OCI-LY1 (cell line): ENCODE data around the gene CARNS1.

Source experiments
- H2AFZ ChIP-seq: fragments of 200-600 bp; sonication (generic), shearing (Covaris generic); 2 replicates; pipeline ENCODE4 v1.6.0; 2014; ENCODE audit warnings: antibody characterized with exemption, mild to moderate bottlenecking, low read length
- H3F3A ChIP-seq: fragments of 200-600 bp; sonication (generic), shearing (Covaris generic); 2 replicates; pipeline ENCODE4 v1.6.0; 2014; ENCODE audit warnings: mild to moderate bottlenecking, antibody characterized with exemption, low read length, moderate library complexity; ENCODE audit not compliant: insufficient read depth
- H3K27ac ChIP-seq: fragments of 200-600 bp; sonication (generic); 2 replicates; pipeline ENCODE4 v1.5.1; 2014; ENCODE audit warnings: low read length, mixed run types, mild to moderate bottlenecking, low read depth; ENCODE audit not compliant: poor library complexity, severe bottlenecking
- H3K27me3 ChIP-seq: fragments of 200-600 bp; sonication (generic); 2 replicates; pipeline ENCODE4 v1.6.0; 2014; ENCODE audit warnings: antibody characterized with exemption, mild to moderate bottlenecking, low read length, moderate library complexity; ENCODE audit not compliant: insufficient read depth
- H3K36me3 ChIP-seq: fragments of 200-600 bp; sonication (generic); 2 replicates; pipeline ENCODE4 v1.6.1; 2014; ENCODE audit warnings: mild to moderate bottlenecking, antibody characterized with exemption, low read length, moderate library complexity, mixed read lengths; ENCODE audit not compliant: insufficient read depth
- H3K4me1 ChIP-seq: fragments of 200-600 bp; sonication (generic); 2 replicates; pipeline ENCODE4 v1.5.1; 2014; ENCODE audit warnings: mild to moderate bottlenecking, low read length, moderate library complexity; ENCODE audit not compliant: insufficient read depth, severe bottlenecking
- H3K4me2 ChIP-seq: fragments of 200-600 bp; sonication (generic), shearing (Covaris generic); 2 replicates; pipeline ENCODE4 v1.6.1; 2014; ENCODE audit warnings: low read length
- H3K4me3 ChIP-seq: fragments of 200-600 bp; sonication (generic); 2 replicates; pipeline ENCODE4 v1.5.1; 2014; ENCODE audit warnings: low read length, low read depth, mild to moderate bottlenecking, mixed read lengths; ENCODE audit not compliant: poor library complexity, severe bottlenecking
- H3K79me2 ChIP-seq: fragments of 200-600 bp; shearing (Covaris generic); 2 replicates; pipeline ENCODE4 v1.6.1; 2016; ENCODE audit warnings: mixed run types, low read length, mixed read lengths; ENCODE audit not compliant: insufficient read depth
- H3K9ac ChIP-seq: fragments of 200-600 bp; sonication (generic), shearing (Covaris generic); 2 replicates; pipeline ENCODE4 v1.6.1; 2014; ENCODE audit warnings: mild to moderate bottlenecking, low read length, mixed read lengths
- H3K9me2 ChIP-seq: fragments of 200-600 bp; sonication (generic), shearing (Covaris generic); 2 replicates; pipeline ENCODE4 v1.6.1; 2014; ENCODE audit warnings: low read depth, mild to moderate bottlenecking, low read length, mixed read lengths
- H3K9me3 ChIP-seq: fragments of 200-600 bp; shearing (Covaris generic); 2 replicates; pipeline ENCODE4 v1.6.1; 2014; ENCODE audit warnings: low read length, mixed read lengths
- H4K20me1 ChIP-seq: fragments of 200-600 bp; sonication (generic), shearing (Covaris generic); 2 replicates; pipeline ENCODE4 v1.6.0; 2016; ENCODE audit warnings: mild to moderate bottlenecking, low read length; ENCODE audit not compliant: insufficient read depth
- EZH2 ChIP-seq: fragments of 200-600 bp; sonication (generic), shearing (Covaris generic); IDR thresholded peaks from 2 replicates; pipeline ENCODE4 v1.8.0; 2017; ENCODE audit warnings: borderline replicate concordance, mixed run types, mild to moderate bottlenecking, antibody characterized with exemption, low read length, moderate library complexity, mixed read lengths
- TF ChIP-seq, protein P1 (sequence below): fragments of 200-600 bp; sonication (generic), shearing (Covaris generic); IDR thresholded peaks from 2 replicates; pipeline ENCODE4 v1.5.1; 2017; ENCODE audit warnings: mild to moderate bottlenecking, antibody characterized with exemption, low read length, moderate library complexity, mixed read lengths

The CARNS1 gene

DNA sequence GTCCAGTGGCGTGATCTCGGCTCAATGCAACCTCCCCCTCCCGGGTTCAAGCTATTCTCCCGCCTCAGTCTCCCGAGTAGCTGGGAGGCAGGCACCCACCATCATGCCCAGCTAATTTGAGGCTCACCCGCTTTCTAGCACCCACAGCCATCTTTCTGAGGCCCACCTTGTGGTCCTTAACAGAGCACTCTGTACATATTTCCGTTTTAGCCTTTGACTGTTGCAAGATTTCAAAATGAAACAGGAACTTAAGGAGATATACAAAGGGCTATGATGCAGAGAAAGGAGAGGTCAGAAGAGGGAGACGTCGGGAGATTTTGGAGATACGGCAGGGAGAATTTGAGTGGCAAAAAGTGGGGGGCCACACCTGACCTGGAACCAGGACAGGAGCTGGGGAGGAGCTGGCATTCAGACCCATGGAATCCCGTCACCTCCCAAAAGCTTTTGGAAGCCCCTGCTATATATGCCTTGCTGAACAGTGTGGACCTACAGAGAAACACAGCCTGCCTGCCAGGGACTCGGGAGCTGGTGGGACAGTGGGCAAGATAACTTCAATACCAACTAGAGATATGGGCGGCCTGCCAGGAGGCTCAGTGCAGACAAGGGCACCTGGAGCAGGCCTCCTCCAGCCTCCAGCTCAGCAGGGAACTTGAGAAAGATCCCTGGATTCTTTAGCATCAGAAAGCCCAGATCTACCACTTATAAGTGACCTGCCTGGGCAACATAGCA, 34.1 kb upstream of the CARNS1 start:
- Histone ChIP-seq H4K20me1 (no peaks in the 10 kb centered on the region), H3K36me3 (no peaks in the 10 kb centered on the region), H3K4me2 (peak overlapping the region; percentile 8), H3K4me3 (no peak overlapping the region), H3K27me3 (peaks cover 4% of the 10 kb centered on the region; the same call in 1 of the 2 replicates), H3K4me1 (peaks cover 12% of the 10 kb centered on the region), H3F3A (no peaks in the 10 kb centered on the region), H2AFZ (peak overlapping the region; percentile 93; the same call in 1 of the 2 replicates), H3K9ac (peak overlapping the region; percentile 26; the same call in 1 of the 2 replicates), H3K79me2 (no peaks in the 10 kb centered on the region), H3K9me3 (no peaks in the 10 kb centered on the region), H3K27ac (peak overlapping the region; percentile 1), H3K9me2 (no peaks in the 10 kb centered on the region)
- TF ChIP-seq, protein P1, sequence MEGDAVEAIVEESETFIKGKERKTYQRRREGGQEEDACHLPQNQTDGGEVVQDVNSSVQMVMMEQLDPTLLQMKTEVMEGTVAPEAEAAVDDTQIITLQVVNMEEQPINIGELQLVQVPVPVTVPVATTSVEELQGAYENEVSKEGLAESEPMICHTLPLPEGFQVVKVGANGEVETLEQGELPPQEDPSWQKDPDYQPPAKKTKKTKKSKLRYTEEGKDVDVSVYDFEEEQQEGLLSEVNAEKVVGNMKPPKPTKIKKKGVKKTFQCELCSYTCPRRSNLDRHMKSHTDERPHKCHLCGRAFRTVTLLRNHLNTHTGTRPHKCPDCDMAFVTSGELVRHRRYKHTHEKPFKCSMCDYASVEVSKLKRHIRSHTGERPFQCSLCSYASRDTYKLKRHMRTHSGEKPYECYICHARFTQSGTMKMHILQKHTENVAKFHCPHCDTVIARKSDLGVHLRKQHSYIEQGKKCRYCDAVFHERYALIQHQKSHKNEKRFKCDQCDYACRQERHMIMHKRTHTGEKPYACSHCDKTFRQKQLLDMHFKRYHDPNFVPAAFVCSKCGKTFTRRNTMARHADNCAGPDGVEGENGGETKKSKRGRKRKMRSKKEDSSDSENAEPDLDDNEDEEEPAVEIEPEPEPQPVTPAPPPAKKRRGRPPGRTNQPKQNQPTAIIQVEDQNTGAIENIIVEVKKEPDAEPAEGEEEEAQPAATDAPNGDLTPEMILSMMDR = no peak
- no peak for TF ChIP-seq EZH2

DNA sequence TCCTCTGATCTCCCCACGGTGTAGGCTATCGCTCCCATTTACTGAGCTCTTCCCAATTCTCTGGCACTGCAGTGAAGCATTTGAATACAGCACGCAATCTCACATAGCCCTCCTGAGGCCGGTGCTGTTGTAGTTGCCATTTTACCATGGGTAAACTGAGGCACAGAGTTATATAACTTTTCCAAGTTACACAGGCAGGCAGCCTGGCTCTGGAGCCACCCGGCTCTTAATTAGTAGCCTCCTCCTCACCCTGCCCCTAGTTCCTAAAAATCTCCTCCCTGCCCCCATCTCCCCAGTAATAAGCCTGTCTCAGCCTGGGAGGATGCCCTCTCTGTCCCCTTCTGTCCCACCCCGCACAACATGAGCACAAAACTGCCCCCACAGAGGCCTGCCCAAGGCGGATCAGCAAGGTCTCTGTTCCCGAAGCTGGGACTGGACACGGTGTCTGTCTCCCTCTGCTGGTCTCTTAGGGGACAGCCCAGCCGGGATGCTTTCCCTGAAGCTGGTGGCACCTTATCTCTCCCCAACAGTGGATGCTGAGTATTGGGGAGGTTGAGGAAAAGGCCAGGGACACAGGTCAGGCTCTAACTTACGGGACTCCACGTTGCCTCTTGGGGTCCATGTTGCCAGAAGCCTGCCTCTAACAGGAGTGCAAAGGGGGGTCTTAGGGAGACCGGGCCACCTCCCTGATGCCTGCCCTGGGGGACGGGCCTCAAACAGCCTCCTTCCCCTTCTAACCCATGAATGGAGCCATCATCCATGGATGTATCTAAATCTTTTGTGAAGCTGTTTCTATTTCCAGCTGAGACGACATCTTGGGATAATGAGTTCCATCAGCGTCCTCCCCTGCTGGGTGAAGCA, 33.0 kb upstream of the CARNS1 start:
- H4K20me1 ChIP-seq = no peaks in the 10 kb centered on the region
- no peaks in the 10 kb centered on the region; the same call in 1 of the 2 replicates for H3K27me3 ChIP-seq
- no peak overlapping the region for H3K9ac ChIP-seq
- H3K4me1 ChIP-seq = peaks cover 12% of the 10 kb centered on the region
- no peaks in the 10 kb centered on the region for H3F3A ChIP-seq
- no peaks in the 10 kb centered on the region for H3K79me2 ChIP-seq
- no peak overlapping the region for H3K4me3 ChIP-seq
- H3K4me2 ChIP-seq = no peak overlapping the region
- no peak overlapping the region for H3K27ac ChIP-seq
- TF ChIP-seq EZH2 = no peak
- TF ChIP-seq, protein P1 = peak; percentile 98
- no peak overlapping the region for H2AFZ ChIP-seq
- H3K9me2 ChIP-seq = no peaks in the 10 kb centered on the region
- H3K36me3 ChIP-seq = no peaks in the 10 kb centered on the region
- H3K9me3 ChIP-seq = no peaks in the 10 kb centered on the region

DNA sequence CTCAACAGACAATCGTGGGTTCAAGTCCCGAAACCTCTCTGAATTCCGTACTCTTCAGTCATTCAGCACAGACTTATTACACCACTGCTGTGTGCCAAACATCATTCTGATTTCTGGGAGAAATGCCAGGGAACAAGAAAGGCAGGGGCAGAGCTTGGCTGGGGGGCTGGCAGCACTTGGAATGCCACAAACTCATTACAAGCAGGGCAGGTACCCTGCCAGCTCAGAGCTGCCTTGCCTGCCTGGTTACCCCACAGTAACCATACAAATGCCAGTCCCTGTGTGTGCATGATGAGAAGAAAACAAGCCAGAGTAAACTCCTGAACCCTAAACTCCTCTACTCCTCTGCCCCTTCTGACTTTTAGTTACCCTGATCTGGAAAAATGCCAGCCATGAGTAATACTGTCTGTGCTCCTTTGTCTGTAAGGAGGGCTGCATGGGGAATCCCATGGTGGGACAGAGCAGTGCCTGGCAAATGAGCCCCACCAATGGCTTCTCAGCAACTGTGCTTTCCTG, 30.6 kb upstream of the CARNS1 start:
- peaks cover 12% of the 10 kb centered on the region for H3K4me1 ChIP-seq
- no peak overlapping the region for H3K9ac ChIP-seq
- no peak overlapping the region for H2AFZ ChIP-seq
- no peaks in the 10 kb centered on the region for H3K9me3 ChIP-seq
- no peak overlapping the region for H3K27ac ChIP-seq
- no peaks in the 10 kb centered on the region for H3K9me2 ChIP-seq
- no peak overlapping the region for H3K4me2 ChIP-seq
- no peaks in the 10 kb centered on the region for H3K36me3 ChIP-seq
- no peaks in the 10 kb centered on the region; the same call in 1 of the 2 replicates for H3K27me3 ChIP-seq
- H3F3A ChIP-seq = no peaks in the 10 kb centered on the region
- TF ChIP-seq, protein P1 = no peak
- TF ChIP-seq EZH2 = no peak
- H3K79me2 ChIP-seq = no peaks in the 10 kb centered on the region
- no peaks in the 10 kb centered on the region for H4K20me1 ChIP-seq
- H3K4me3 ChIP-seq = no peak overlapping the region
